ENCODE measurements around the gene CNBD2. TPM values are rescaled to one million over a fixed set of nuclear protein-coding genes. Genes with fewer than 3 reads are reported as not detected.
"Not testable (repeated sequence)": the region's sequence is repeated elsewhere in the genome, so short reads cannot be mapped to it uniquely, and the experiment has no call there.

Gene CNBD2
- total and polyA plus RNA-seq, 2 donors (not counting 1 experiment from before 2014, with no cell fraction given): 8.5 to 19.2 TPM

GRCh38 chr20:36065427-36065998, 97.1 kb downstream of the CNBD2 start:
- Histone ChIP-seq H2AFZ (ENCODE audit: insufficient read depth, low read depth, low read length, poor library complexity, severe bottlenecking) (peak overlapping the region; percentile 96), H3K4me3 (ENCODE audit: control extremely low read depth in 1 of 5, extremely low read depth in 1 of 5, insufficient read depth in 1 of 5, low read depth in 2 of 5, low read length in 4 of 5) (peak overlapping the region in 4 of 5 experiments; percentile 63 to 77 (median 72)), H3K4me2 (replicated peaks; ENCODE audit: low read depth, low read length, poor library complexity, severe bottlenecking) (peak overlapping the region; percentile 94), H4K20me1 (ENCODE audit: control insufficient read depth, insufficient read depth, low read length, poor library complexity, severe bottlenecking) (no peaks in the 10 kb centered on the region), H3K27ac (ENCODE audit: low read length in 2 of 2) (peak overlapping the region in 1 of 2 donors; percentile 83), H3K4me1 (ENCODE audit: control insufficient read depth in 2 of 2, insufficient read depth in 2 of 2, low read length in 2 of 2) (peaks cover 11 to 17% of the 10 kb centered on the region in 2 donors), H3K79me2 (ENCODE audit: control insufficient read depth, insufficient read depth, low read length) (no peaks in the 10 kb centered on the region), H3K9ac (ENCODE audit: low read length) (peak overlapping the region; percentile 67), H3K9me3 (ENCODE audit: control extremely low read depth in 1 of 3, control insufficient read depth in 2 of 3, insufficient read depth in 1 of 3, low read length in 2 of 3) (no peaks in the 10 kb centered on the region), H3K36me3 (replicated peaks in 1 of 2; ENCODE audit: control extremely low read depth in 1 of 2, control insufficient read depth in 1 of 2, extremely low read depth in 1 of 2, insufficient read depth in 2 of 2, low read length in 1 of 2) (no peaks in the 10 kb centered on the region), H3K27me3 (replicated peaks in 1 of 4; ENCODE audit: control extremely low read depth in 1 of 4, control insufficient read depth in 3 of 4, insufficient read depth in 4 of 4, low read length in 3 of 4) (peaks cover 0 to 7% (median 1%) of the 10 kb centered on the region in 4 experiments)
- ChIA-PET CTCF (interaction anchor here (1.1 to 3.2 kb wide), 6 partner anchors 68 to 91 kb away, joined by 3 to 13 read pairs (median 6); no protein-coding TSS in a partner anchor), POLR2A (interaction anchor here (0.5 to 1.6 kb wide), 4 partner anchors 73 to 788 kb away, joined by 3 to 7 read pairs (median 3); partner anchors contain the start of genes MMP24OS and SCAND1)
- no peaks in the 10 kb centered on the region for H3K9me3 Mint-ChIP-seq (ENCODE audit: insufficient read depth)
- peak overlapping the region; percentile 94 for H3K4me3 Mint-ChIP-seq
- peaks cover 4% of the 10 kb centered on the region for H3K27me3 Mint-ChIP-seq
- intact Hi-C loops (cut with micrococcal nuclease): loop anchor here (1.0 to 10.0 kb wide), 5 partner anchors 33 to 611 kb away; partner anchors contain the start of genes CEP250 and SCAND1
- no peak overlapping the region for H3K27ac Mint-ChIP-seq
- DNase-seq: no peak
- ATAC-seq (ENCODE audit: low read depth): no peak
- peaks cover 6% of the 10 kb centered on the region for H3K4me1 Mint-ChIP-seq
- TF ChIP-seq CTCF (IDR thresholded peaks at IDR 0.05) (no peak), EZH2 (IDR thresholded peaks at IDR 0.05; ENCODE audit: borderline replicate concordance, insufficient read depth, low read depth, low read length, poor library complexity, severe bottlenecking) (no peak)
- WGBS (ENCODE audit: insufficient coverage): 65% methylated on average over 23 of the region's 24 CpGs

- no peak overlapping the region for H3K4me2 ChIP-seq (replicated peaks; ENCODE audit: low read depth, low read length, poor library complexity, severe bottlenecking)
- ATAC-seq (ENCODE audit: low read depth) (no peak), DNase-seq (no peak)
- H3K9me3 Mint-ChIP-seq (ENCODE audit: insufficient read depth): no peaks in the 10 kb centered on the region
- H3K4me1 Mint-ChIP-seq: peaks cover 6% of the 10 kb centered on the region
- H3K4me3 Mint-ChIP-seq: no peak overlapping the region
- 60% methylated on average over 1 of the region's 2 CpGs for WGBS (ENCODE audit: insufficient coverage)
- H3K36me3 ChIP-seq (replicated peaks in 1 of 2; ENCODE audit: control extremely low read depth in 1 of 2, control insufficient read depth in 1 of 2, extremely low read depth in 1 of 2, insufficient read depth in 2 of 2, low read length in 1 of 2): no peaks in the 10 kb centered on the region
- no peaks in the 10 kb centered on the region for H3K79me2 ChIP-seq (ENCODE audit: control insufficient read depth, insufficient read depth, low read length)
- no peak overlapping the region for H3K27ac ChIP-seq (ENCODE audit: low read length in 2 of 2)
- ChIA-PET POLR2A (no interaction called here), CTCF (interaction anchor here (1.5 kb wide), 1 partner anchor 72 kb away, joined by 6 read pairs; no protein-coding TSS in a partner anchor)
- intact Hi-C loops (cut with micrococcal nuclease): loop anchor here (10.0 kb wide), 1 partner anchor 72 kb away; no protein-coding TSS in a partner anchor
- TF ChIP-seq CTCF (IDR thresholded peaks at IDR 0.05): no peak
- no peak for TF ChIP-seq EZH2 (IDR thresholded peaks at IDR 0.05; ENCODE audit: borderline replicate concordance, insufficient read depth, low read depth, low read length, poor library complexity, severe bottlenecking)
- H3K27me3 Mint-ChIP-seq: peaks cover 8% of the 10 kb centered on the region
- H3K4me3 ChIP-seq (ENCODE audit: control extremely low read depth in 1 of 5, extremely low read depth in 1 of 5, insufficient read depth in 1 of 5, low read depth in 2 of 5, low read length in 4 of 5): no peak overlapping the region
- H3K4me1 ChIP-seq (ENCODE audit: control insufficient read depth in 2 of 2, insufficient read depth in 2 of 2, low read length in 2 of 2): peaks cover 11 to 17% of the 10 kb centered on the region in 2 donors
- H2AFZ ChIP-seq (ENCODE audit: insufficient read depth, low read depth, low read length, poor library complexity, severe bottlenecking): no peak overlapping the region
- H3K27ac Mint-ChIP-seq: no peak overlapping the region
- H4K20me1 ChIP-seq (ENCODE audit: control insufficient read depth, insufficient read depth, low read length, poor library complexity, severe bottlenecking): no peaks in the 10 kb centered on the region
- H3K9ac ChIP-seq (ENCODE audit: low read length): no peak overlapping the region
- H3K27me3 ChIP-seq (replicated peaks in 1 of 4; ENCODE audit: control extremely low read depth in 1 of 4, control insufficient read depth in 3 of 4, insufficient read depth in 4 of 4, low read length in 3 of 4): peaks cover 0 to 7% (median 1%) of the 10 kb centered on the region in 4 experiments
- H3K9me3 ChIP-seq (ENCODE audit: control extremely low read depth in 1 of 3, control insufficient read depth in 2 of 3, insufficient read depth in 1 of 3, low read length in 2 of 3): no peaks in the 10 kb centered on the region
Observed at GRCh38 chr20:36066777-36067176, 98.4 kb downstream of the CNBD2 start.

GRCh38 chr20:36068526-36068925, 100.1 kb downstream of the CNBD2 start:
- intact Hi-C loops (cut with micrococcal nuclease): loop anchor here (10.0 kb wide), 1 partner anchor 74 kb away; no protein-coding TSS in a partner anchor
- H4K20me1 ChIP-seq (ENCODE audit: control insufficient read depth, insufficient read depth, low read length, poor library complexity, severe bottlenecking); H3K4me3 ChIP-seq (ENCODE audit: control extremely low read depth in 1 of 5, extremely low read depth in 1 of 5, insufficient read depth in 1 of 5, low read depth in 2 of 5, low read length in 4 of 5); H3K9me3 ChIP-seq (ENCODE audit: control extremely low read depth in 1 of 3, control insufficient read depth in 2 of 3, insufficient read depth in 1 of 3, low read length in 2 of 3); H3K79me2 ChIP-seq (ENCODE audit: control insufficient read depth, insufficient read depth, low read length); H3K4me1 Mint-ChIP-seq; H3K9me3 Mint-ChIP-seq (ENCODE audit: insufficient read depth); H3K36me3 ChIP-seq (replicated peaks in 1 of 2; ENCODE audit: control extremely low read depth in 1 of 2, control insufficient read depth in 1 of 2, extremely low read depth in 1 of 2, insufficient read depth in 2 of 2, low read length in 1 of 2); H3K9ac ChIP-seq (ENCODE audit: low read length); H2AFZ ChIP-seq (ENCODE audit: insufficient read depth, low read depth, low read length, poor library complexity, severe bottlenecking); H3K27ac ChIP-seq (ENCODE audit: low read length in 2 of 2); DNase-seq; H3K4me3 Mint-ChIP-seq; ATAC-seq (ENCODE audit: low read depth); H3K27ac Mint-ChIP-seq; CTCF ChIA-PET; H3K4me2 ChIP-seq (replicated peaks; ENCODE audit: low read depth, low read length, poor library complexity, severe bottlenecking); POLR2A ChIA-PET: not testable (repeated sequence)
- peaks cover 0 to 11% (median 1%) of the 10 kb centered on the region in 4 experiments for H3K27me3 ChIP-seq (replicated peaks in 1 of 4; ENCODE audit: control extremely low read depth in 1 of 4, control insufficient read depth in 3 of 4, insufficient read depth in 4 of 4, low read length in 3 of 4)
- WGBS (ENCODE audit: insufficient coverage): 100% methylated on average over 3 of the region's 11 CpGs
- H3K27me3 Mint-ChIP-seq: peaks cover 11% of the 10 kb centered on the region
- peaks cover 11 to 17% of the 10 kb centered on the region in 2 donors for H3K4me1 ChIP-seq (ENCODE audit: control insufficient read depth in 2 of 2, insufficient read depth in 2 of 2, low read length in 2 of 2)

Data from B cell (primary cell).